GM21515 (cell line): Measurements from ENCODE around the gene RPAP2.

Source experiments
- ATAC-seq: cut with Tn5 transposase; IDR thresholded peaks from one replicate; pipeline ENCODE4 v1.9.1; 2021; ENCODE audit not compliant: unreplicated experiment

The RPAP2 gene

DNA sequence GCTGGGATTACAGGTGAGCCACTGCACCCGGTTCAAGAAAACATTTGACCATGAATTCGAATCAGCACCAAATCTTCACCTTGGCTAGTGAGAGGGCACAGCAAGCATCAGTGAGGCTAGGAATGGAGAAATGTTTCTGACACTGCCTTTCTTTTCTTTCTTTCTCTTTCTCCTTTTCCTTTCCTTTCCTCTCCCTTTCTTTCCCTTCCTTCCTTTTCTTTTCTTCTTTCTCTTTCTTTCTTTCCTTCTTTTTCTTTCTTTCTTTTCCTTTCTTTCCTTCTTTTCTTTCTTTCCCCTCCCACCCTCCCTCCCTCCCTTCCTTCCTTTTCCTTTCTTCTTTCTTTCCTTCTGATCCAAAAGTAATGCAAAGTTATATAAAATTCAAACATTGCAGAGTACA is 147.0 kb downstream of the RPAP2 start:
- no peak for ATAC-seq

- no peak for ATAC-seq
Measured at GRCh38 chr1:92446546-92446945, 147.7 kb downstream of the RPAP2 start.

DNA sequence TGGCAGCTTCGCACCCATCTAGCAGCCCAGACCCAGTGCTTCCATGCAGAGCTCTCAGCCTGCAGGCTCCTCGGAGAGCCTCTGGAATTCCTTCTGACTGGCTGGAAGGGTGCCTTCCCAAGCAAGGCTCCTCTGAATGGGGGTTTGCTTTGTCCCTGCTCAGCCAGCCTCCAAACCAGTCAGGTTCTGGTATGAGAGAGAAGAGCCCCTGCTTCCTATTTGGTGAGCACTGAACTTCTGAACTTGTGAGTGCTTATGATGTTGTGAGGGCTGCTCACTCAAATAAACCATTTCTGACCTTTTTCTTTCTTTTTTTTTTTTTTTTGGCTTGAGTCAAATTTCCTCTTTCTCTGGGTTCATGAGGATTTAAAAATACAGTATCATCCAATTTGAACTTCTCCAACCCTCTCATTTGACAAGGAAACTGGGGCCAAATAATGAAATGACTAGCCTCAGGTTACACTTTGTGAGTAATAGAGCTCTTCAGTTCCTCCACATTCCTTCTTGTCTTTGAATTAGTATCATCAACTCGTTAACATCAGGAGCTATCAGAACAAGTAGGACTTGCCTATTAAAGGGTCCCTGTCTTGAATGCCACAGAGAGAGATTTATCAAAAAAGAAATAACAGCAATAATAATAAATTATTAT is 148.3 kb downstream of the RPAP2 start:
- ATAC-seq = no peak

- ATAC-seq = no peak
Measured at GRCh38 chr1:92447976-92448375, 149.1 kb downstream of the RPAP2 start.
